GM18502 (cell line): ENCODE measurements around the gene ZNF579.
A peak's percentile ranks its signal among the peaks of the same experiment; 100 is the strongest.

Source experiments
- ATAC-seq: cut with Tn5 transposase; IDR thresholded peaks from one replicate; pipeline ENCODE4 v1.9.1; 2021; ENCODE audit warnings: mild to moderate bottlenecking; ENCODE audit not compliant: unreplicated experiment, poor library complexity

The ZNF579 gene

DNA sequence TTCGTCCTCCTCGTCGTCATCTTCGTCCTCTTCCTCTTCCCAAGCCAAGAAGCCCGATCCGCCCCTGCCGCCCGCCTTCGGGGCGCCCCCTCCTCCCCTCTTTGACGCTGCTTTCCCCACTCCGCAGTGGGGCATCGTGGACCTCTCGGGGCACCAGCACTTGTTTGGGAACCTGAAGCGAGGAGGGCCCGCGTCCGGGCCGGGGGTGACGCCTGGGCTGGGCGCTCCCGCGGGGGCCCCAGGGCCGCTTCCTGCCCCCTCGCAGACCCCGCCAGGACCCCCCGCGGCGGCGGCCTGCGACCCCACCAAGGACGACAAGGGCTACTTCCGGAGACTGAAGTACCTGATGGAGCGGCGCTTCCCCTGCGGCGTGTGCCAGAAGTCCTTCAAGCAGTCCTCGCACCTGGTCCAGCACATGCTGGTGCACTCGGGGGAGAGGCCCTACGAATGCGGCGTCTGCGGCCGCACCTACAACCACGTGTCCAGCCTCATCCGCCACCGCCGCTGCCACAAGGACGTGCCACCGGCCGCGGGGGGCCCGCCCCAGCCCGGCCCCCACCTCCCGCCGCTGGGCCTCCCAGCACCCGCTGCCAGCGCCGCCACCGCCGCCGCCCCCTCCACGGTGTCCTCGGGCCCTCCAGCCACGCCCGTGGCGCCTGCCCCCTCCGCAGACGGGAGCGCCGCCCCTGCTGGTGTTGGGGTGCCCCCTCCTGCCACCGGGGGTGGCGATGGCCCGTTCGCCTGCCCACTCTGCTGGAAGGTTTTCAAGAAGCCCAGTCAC, 33.5 kb upstream of the ZNF579 start:
- no peak for ATAC-seq

- no peak for ATAC-seq
These were observed 32.7 kb upstream of the ZNF579 start for GRCh38 chr19:55613396-55613795.

DNA sequence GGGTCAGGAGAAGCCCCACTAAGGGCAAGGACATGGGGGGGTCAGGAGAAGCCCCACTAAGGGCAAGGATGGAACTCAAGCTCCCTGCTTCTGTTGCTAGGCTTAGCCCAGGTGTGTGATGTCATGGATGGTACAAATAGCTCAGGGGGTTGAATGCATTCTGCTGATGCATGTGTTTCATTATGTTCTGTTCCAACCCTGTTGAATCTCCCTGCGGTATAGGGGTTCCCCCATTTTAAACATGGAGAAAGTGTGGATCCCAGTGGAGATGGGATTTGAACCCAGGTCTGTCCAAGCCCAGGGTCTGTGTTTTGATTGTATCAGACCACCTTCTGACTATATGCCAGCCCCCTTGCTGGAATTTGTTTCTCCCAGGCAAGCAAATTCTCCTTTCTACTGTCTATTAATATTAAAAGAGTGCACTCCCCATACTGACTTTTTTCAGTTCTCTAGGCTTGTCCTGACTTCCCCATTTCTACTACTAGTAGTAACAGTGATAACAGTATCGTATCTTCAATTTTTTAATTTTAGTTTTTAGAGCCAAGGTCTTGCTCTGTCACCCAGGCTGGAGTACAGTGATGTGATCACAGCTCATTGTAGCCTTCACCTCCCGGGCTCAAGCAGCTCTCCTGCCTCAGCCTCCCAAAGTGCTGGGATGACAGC, 31.5 kb upstream of the ZNF579 start:
- ATAC-seq: no peak

- no peak for ATAC-seq
These were observed 30.8 kb upstream of the ZNF579 start for GRCh38 chr19:55611300-55611982.

GRCh38 chr19:55609326-55609725, 28.7 kb upstream of the ZNF579 start:
- ATAC-seq: no peak

GRCh38 chr19:55606817-55607216, 26.2 kb upstream of the ZNF579 start:
- no peak for ATAC-seq

GRCh38 chr19:55606471-55606787, 25.8 kb upstream of the ZNF579 start:
- no peak for ATAC-seq

DNA sequence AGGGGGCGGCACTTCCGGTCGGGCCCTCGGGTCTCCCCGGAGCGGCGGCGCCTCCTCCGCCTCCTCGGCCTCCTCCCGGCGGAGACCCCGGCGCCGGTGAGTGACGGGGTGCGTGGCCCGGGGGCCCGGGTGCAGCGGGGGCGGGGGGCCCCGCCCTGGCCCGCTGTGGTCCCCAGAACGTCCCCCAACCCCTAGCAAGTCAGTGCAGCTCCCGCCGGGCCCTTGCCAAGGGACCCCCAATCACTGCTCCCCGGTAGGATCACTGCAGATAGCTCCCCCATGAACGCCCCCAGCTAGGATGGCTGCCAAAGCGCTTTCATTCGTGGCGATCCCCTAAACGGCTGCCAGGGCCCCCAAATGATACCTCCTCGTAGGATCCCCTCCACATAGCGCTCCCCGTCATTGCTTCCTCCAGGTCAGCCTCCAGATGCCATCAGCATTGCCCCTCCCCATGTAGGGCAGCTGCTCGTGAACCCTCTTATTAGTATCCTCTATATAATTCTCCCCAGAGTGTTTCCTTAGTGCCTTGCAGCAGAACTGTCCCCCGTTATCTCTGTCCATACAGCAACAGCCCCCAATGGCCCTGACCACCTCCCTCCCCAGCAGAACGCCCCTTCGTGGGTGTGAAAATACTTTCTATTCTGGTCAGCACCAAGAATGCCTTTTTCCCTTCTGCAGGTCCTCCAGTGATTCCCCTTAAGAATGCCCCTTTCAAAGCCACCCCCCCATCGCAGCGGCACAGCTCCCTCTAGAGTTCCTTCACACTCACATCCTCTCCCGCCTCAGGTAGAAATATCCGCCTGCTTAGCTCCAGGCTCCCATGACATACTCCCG, 25.2 kb upstream of the ZNF579 start, which contains the start of gene ZNF865:
Gene ZNF865 (plus strand): TSS at position 11 of the 834 bp plus-strand sequence. CDS start 7,972 bp downstream, outside the sequence.
- ATAC-seq: peak; percentile 30

DNA sequence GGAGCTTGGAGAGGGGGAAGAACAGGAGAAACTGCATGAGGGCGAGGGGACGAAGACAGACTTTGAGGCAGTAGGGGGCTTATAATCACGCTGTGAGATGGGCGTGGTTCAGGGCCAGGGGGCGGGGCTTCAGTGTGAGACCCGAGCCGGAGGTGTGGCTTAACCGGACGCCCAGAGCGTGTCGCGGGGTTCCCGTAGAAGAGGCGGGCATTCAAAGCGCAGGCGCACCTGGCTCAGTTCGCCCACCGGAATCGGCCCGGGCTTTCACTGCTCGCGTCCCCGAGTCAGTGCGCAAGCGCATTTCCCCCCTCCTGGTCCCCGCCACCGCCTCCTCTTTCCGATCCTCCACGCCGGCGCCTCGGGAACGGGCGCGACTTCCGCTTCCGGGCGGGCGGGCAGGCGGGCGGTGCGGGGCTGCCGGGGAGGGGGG, 24.6 kb upstream of the ZNF579 start:
- ATAC-seq: peak; percentile 69

GRCh38 chr19:55603581-55604292, 23.1 kb upstream of the ZNF579 start:
- ATAC-seq: no peak

DNA sequence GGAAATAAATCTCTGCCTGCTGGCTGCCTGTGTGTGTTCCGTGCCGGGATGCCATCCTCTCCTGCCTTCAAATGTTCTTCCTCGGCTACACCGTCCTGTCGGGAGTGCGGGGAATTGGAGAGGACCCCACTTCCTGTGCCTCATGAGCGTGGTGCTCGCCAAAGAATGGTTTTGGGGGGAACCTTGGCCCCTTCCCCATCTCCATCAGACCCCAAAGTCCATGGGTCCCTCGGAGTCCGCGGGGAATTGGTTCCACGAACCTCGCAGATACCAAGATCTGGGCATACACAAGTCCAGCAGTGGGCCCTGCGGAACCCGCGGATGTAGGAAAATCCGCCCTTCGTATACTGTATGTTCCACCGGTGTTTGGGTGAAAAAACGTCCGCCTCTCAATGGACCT, 22.5 kb upstream of the ZNF579 start:
- no peak for ATAC-seq

- no peak for ATAC-seq
These were observed 21.7 kb upstream of the ZNF579 start for GRCh38 chr19:55602104-55603001.

- no peak for ATAC-seq
These were observed 20.4 kb upstream of the ZNF579 start for GRCh38 chr19:55601084-55601483.

- ATAC-seq: no peak
These were observed 20.0 kb upstream of the ZNF579 start for GRCh38 chr19:55600662-55601028.

DNA sequence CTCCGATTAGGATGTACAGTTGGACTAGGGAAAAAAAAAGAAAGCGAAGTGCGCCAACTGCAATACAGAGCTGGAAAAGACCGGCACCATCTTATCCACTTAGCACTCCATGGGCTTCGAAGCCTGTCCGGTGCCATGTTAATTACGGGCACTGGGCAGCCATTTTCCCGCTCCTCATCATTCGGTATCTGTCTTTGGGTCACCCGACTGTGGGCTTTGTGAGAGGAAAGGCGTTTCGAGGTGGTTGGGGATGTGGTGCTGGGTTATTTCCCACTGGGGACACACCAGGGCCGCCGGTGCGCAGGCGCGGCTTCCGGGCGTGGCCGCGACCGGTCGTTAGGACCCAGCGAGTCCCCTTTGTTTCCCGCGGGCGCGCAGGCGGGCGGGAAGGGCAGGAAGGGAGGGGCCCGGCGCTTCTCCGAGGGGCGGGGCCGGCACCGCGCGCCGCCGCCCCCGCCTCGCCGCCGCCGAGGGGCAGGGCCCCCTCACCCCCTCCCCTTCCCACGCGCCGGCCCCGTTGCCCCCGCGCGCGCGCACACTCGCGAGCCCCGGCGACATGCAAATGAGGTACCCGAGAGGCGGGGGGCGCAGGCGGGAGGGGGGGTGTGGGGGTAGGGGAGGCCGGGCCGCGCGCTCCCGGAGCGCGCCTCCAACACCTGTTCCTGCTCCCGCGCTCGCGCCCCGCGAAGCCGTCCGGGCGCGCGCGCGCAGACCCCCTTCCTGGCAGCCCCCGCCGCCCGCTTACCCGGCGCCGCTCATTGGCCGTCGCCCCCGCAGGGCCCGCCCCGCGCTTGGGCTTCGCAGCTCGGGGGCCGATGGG, 19.4 kb upstream of the ZNF579 start, which contains the start of gene ZNF524:
Gene ZNF524 (plus strand): TSS at position 447 of the 820 bp plus-strand sequence. CDS start 1,825 bp downstream, outside the sequence.
- ATAC-seq: peak; percentile 51

- ATAC-seq: peak; percentile 55
These were observed 18.8 kb upstream of the ZNF579 start, which contains the start of gene FIZ1 for GRCh38 chr19:55599468-55599841. Gene FIZ1 (minus strand): TSS chr19:55599517. CDS start chr19:55597865, 1,652 bp downstream.

DNA sequence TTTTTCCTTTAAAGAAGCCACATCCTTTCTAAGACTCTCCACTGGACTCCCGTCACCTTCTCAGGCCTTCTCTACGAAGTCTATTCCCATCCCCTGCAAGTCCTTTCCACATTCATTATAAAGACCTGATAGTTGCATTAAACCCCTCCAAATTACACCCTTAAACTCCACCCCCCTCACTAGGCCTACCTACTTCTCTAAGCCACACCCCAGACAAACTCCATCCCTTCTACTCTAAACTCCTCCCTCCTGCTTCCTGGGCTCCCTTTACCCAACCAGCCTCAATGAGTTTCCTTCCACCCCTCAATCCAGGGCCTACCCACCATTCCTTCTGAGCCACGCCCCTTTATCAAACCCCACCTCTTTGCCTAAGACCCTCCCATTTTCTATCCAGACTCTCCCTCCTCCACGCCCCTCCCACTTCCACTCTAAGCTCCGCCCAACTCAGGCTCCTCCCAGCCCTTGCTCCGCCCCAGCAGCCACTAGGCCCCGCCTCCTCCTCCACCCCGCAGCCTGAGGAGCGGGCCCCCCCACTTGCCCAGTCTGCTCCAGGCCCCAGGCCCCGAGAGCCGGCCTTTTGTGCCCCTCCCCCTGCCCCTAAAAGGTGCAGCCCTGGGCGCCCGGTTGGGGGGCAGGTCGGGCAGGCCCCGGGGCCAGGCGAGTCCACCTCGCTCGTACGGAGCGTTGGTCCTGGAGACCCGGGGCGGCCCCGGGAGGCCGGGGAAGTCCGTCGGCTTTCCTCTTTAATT, 18.2 kb upstream of the ZNF579 start:
- ATAC-seq: peak; percentile 58
